ENCODE results near the gene RABEP1.

RABEP1 gene

GRCh38 chr17:5352681-5353289 lies 70.7 kb downstream of the RABEP1 start:
- Histone ChIP-seq H3K27ac (replicated peaks) (no peak overlapping the region), H3K27me3 (ENCODE audit: insufficient read depth, poor library complexity, severe bottlenecking) (no peaks in the 10 kb centered on the region), H3K4me3 (replicated peaks; ENCODE audit: insufficient read depth, low read length) (no peak overlapping the region)
- TF ChIP-seq POLR2AphosphoS5 (IDR thresholded peaks at IDR 0.05; ENCODE audit: low read depth), result no peak
- TF ChIP-seq GABPA (IDR thresholded peaks at IDR 0.05; ENCODE audit: low read depth), result no peak
- no peak for TF ChIP-seq SPI1 (IDR thresholded peaks at IDR 0.05; ENCODE audit: borderline replicate concordance, low read depth)
- TF ChIP-seq REST (IDR thresholded peaks at IDR 0.05; ENCODE audit: insufficient replicate concordance, low read depth), result no peak
- no peak for TF ChIP-seq CTCF (IDR thresholded peaks at IDR 0.05; ENCODE audit: insufficient read depth, low read length)
- DNase-seq (ENCODE audit: low read depth in 1 of 2, low spot score in 1 of 2), result no peak

- Histone ChIP-seq H3K27me3 (ENCODE audit: insufficient read depth, poor library complexity, severe bottlenecking) (no peaks in the 10 kb centered on the region), H3K4me3 (replicated peaks; ENCODE audit: insufficient read depth, low read length) (no peak overlapping the region), H3K27ac (replicated peaks) (no peak overlapping the region)
- TF ChIP-seq SPI1 (IDR thresholded peaks at IDR 0.05; ENCODE audit: borderline replicate concordance, low read depth) (no peak), GABPA (IDR thresholded peaks at IDR 0.05; ENCODE audit: low read depth) (no peak), CTCF (IDR thresholded peaks at IDR 0.05; ENCODE audit: insufficient read depth, low read length) (no peak), POLR2AphosphoS5 (IDR thresholded peaks at IDR 0.05; ENCODE audit: low read depth) (no peak), REST (IDR thresholded peaks at IDR 0.05; ENCODE audit: insufficient replicate concordance, low read depth) (no peak)
- no peak for DNase-seq (ENCODE audit: low read depth in 1 of 2, low spot score in 1 of 2)
These were observed 72.2 kb downstream of the RABEP1 start for GRCh38 chr17:5354310-5354709.

GRCh38 chr17:5354886-5355415 lies 72.9 kb downstream of the RABEP1 start:
- H3K27me3 ChIP-seq (ENCODE audit: insufficient read depth, poor library complexity, severe bottlenecking), result no peaks in the 10 kb centered on the region
- no peak for TF ChIP-seq REST (IDR thresholded peaks at IDR 0.05; ENCODE audit: insufficient replicate concordance, low read depth)
- no peak for TF ChIP-seq SPI1 (IDR thresholded peaks at IDR 0.05; ENCODE audit: borderline replicate concordance, low read depth)
- TF ChIP-seq POLR2AphosphoS5 (IDR thresholded peaks at IDR 0.05; ENCODE audit: low read depth), result no peak

More at GRCh38 chr17:5354886-5355415, 72.9 kb downstream of the RABEP1 start:
- Histone ChIP-seq H3K27ac (replicated peaks) (no peak overlapping the region), H3K4me3 (replicated peaks; ENCODE audit: insufficient read depth, low read length) (no peak overlapping the region)
- no peak for DNase-seq (ENCODE audit: low read depth in 1 of 2, low spot score in 1 of 2)

Measured in HL-60 (cell line).